H1 (cell line): Measurements from ENCODE around the gene ABI3BP. TPM values are rescaled to one million over a fixed set of nuclear protein-coding genes. Genes with fewer than 3 reads are reported as not detected.

Source experiments
- CHD1 ChIP-seq: IDR thresholded peaks from 2 replicates; pipeline ENCODE4 v1.6.1; 2012; ENCODE audit warnings: low read depth, low read length, improper control_type of control experiment
- GABPA ChIP-seq: IDR thresholded peaks from 2 replicates; pipeline ENCODE4 v1.6.1; 2011; ENCODE audit warnings: mild to moderate bottlenecking, low read length, moderate library complexity, borderline replicate concordance; ENCODE audit not compliant: insufficient read depth
- PHF8 ChIP-seq: fragments of 200-600 bp; sonication (generic); conservative IDR thresholded peaks from 2 replicates; pipeline ENCODE4 v1.7.1; 2012; ENCODE audit warnings: low read depth, mild to moderate bottlenecking, inconsistent platforms, low read length, moderate library complexity
- TAF1 ChIP-seq: IDR thresholded peaks from 2 replicates; pipeline ENCODE4 v1.6.1; 2011; ENCODE audit warnings: mild to moderate bottlenecking, low read depth, low read length
- polyA plus RNA-seq, 7 experiments: library from polyadenylated mRNA; depleted of rRNA in 3 of 7; stranded (reverse) in 5 of 7; unstranded in 2 of 7; fragments of >200 nt in 5 of 7; fragments of 200-250 nt in 2 of 7; gene quantifications; 1 replicate in 5 of 7; 2 replicates in 1 of 7; 4 replicates in 1 of 7; pipeline versions ENCODE4 v1.2.1 to v1.2.3, GENCODE V29; 2011 to 2013; ENCODE audit warnings: missing spikeins in 2 of 7, mixed read lengths in 2 of 7
- total RNA-seq: library from RNA; stranded (reverse); fragmentation: NEBNext Ultra II Directional; extraction: Animal tissue kit (Norgen Biotek cat#: 25700); gene quantifications from 2 replicates; pipeline ENCODE4 v1.2.1, GENCODE V29; 2021

ABI3BP gene
- total and polyA plus RNA-seq, 2 of the 8 experiments (the other 6 are each of a cell fraction or from before 2014, with no cell fraction given) = 0.08 to 0.32 TPM

DNA sequence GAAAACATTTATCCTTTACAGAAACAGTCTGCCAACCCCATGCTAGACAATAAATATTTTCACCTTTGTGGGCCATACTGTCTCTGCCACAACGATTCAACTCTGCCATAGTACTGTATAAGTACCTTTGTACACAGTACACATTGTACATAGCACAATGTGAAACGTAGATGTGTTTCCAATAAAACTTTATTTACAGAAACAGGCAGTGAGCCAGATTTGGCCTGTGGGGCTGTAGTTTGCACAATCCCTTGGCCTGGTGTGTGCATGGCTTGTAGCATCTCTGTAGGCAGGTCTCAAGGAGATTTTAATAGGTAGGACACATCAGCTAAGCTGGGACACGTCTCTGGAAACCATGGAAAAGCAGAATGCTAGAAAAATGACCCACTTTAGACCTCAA, 209.6 kb downstream of the ABI3BP start (continued):
- TF ChIP-seq GABPA (no peak), TAF1 (no peak), CHD1 (no peak), PHF8 (no peak)
